KMS-11 (cell line): ENCODE data around the gene TMIE.
"Not testable (repeated sequence)": the region's sequence is repeated elsewhere in the genome, so short reads cannot be mapped to it uniquely, and the experiment has no call there.

ENCODE experiments used
- H2AFZ ChIP-seq: fragments of 200-600 bp; sonication (generic); 2 replicates; pipeline ENCODE4 v1.6.1; 2016; ENCODE audit warnings: antibody characterized with exemption, mixed run types, low read depth
- H3K27ac ChIP-seq: fragments of 200-600 bp; sonication (generic); 2 replicates; pipeline ENCODE4 v1.6.1; 2016; ENCODE audit warnings: mild to moderate bottlenecking, mixed run types
- H3K27me3 ChIP-seq: fragments of 200-600 bp; sonication (generic); 2 replicates; pipeline ENCODE4 v1.6.1; 2017; ENCODE audit warnings: mild to moderate bottlenecking, low read depth, mixed run types, moderate library complexity; ENCODE audit not compliant: insufficient read depth
- H3K36me3 ChIP-seq: fragments of 200-600 bp; sonication (generic); 2 replicates; pipeline ENCODE4 v1.6.1; 2017; ENCODE audit warnings: mild to moderate bottlenecking, mixed run types; ENCODE audit not compliant: insufficient read depth
- H3K4me1 ChIP-seq: fragments of 200-600 bp; sonication (generic); 2 replicates; pipeline ENCODE4 v1.6.1; 2016; ENCODE audit warnings: mild to moderate bottlenecking, low read depth, mixed run types; ENCODE audit not compliant: poor library complexity, severe bottlenecking
- H3K4me2 ChIP-seq: fragments of 200-600 bp; sonication (generic); 2 replicates; pipeline ENCODE4 v1.7.0; 2016; ENCODE audit warnings: mild to moderate bottlenecking, mixed run types
- H3K4me3 ChIP-seq: fragments of 200-600 bp; sonication (generic); IDR thresholded peaks from 2 replicates; pipeline ENCODE4 v1.6.1; 2017; ENCODE audit warnings: low read depth, low read length, mixed read lengths; ENCODE audit not compliant: insufficient read depth
- H3K79me2 ChIP-seq: fragments of 200-600 bp; sonication (generic); 2 replicates; pipeline ENCODE4 v1.6.1; 2016; ENCODE audit warnings: low read depth, mixed run types; ENCODE audit not compliant: insufficient read depth
- H3K9ac ChIP-seq: fragments of 200-600 bp; sonication (generic); 2 replicates; pipeline ENCODE4 v1.6.1; 2016; ENCODE audit warnings: mild to moderate bottlenecking, mixed run types
- H4K20me1 ChIP-seq: fragments of 200-600 bp; sonication (generic); 2 replicates; pipeline ENCODE4 v1.6.1; 2016; ENCODE audit warnings: mild to moderate bottlenecking, mixed run types; ENCODE audit not compliant: insufficient read depth
- TF ChIP-seq, protein P1 (sequence below): fragments of 200-600 bp; sonication (generic); conservative IDR thresholded peaks from 2 replicates; pipeline ENCODE4 v1.6.1; 2017; ENCODE audit warnings: low read depth, mild to moderate bottlenecking, antibody characterized with exemption, low read length, moderate library complexity, mixed read lengths

TMIE gene

DNA sequence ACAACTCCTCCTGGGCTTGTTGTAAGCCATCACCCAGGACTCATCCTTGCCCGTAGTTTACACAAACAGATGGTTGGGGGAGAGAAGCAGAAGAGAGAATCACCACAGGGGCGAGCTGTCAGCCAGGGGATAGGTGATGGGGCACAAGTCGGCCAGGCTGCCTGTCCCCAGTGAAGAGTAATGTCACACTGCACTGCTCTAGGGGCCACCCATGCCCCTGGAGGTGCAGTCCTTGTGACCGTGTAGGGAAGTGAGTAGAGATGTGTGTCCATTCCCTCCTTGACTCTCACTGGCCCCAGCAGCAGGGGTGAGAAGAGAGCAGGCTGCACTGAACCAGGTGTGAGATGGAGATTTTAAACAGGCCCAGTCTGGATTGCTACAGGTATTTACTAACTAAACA, 33.6 kb downstream of the TMIE start:
- no peaks in the 10 kb centered on the region for H3K4me1 ChIP-seq
- no peak overlapping the region for H3K27ac ChIP-seq
- no peak overlapping the region for H3K4me2 ChIP-seq
- TF ChIP-seq, protein P1, sequence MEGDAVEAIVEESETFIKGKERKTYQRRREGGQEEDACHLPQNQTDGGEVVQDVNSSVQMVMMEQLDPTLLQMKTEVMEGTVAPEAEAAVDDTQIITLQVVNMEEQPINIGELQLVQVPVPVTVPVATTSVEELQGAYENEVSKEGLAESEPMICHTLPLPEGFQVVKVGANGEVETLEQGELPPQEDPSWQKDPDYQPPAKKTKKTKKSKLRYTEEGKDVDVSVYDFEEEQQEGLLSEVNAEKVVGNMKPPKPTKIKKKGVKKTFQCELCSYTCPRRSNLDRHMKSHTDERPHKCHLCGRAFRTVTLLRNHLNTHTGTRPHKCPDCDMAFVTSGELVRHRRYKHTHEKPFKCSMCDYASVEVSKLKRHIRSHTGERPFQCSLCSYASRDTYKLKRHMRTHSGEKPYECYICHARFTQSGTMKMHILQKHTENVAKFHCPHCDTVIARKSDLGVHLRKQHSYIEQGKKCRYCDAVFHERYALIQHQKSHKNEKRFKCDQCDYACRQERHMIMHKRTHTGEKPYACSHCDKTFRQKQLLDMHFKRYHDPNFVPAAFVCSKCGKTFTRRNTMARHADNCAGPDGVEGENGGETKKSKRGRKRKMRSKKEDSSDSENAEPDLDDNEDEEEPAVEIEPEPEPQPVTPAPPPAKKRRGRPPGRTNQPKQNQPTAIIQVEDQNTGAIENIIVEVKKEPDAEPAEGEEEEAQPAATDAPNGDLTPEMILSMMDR = no peak
- no peaks in the 10 kb centered on the region for H3K27me3 ChIP-seq
- no peak overlapping the region for H2AFZ ChIP-seq
- no peak overlapping the region for H3K4me3 ChIP-seq
- no peaks in the 10 kb centered on the region for H3K79me2 ChIP-seq
- H3K9ac ChIP-seq = no peak overlapping the region
- no peaks in the 10 kb centered on the region for H4K20me1 ChIP-seq
- no peaks in the 10 kb centered on the region for H3K36me3 ChIP-seq

DNA sequence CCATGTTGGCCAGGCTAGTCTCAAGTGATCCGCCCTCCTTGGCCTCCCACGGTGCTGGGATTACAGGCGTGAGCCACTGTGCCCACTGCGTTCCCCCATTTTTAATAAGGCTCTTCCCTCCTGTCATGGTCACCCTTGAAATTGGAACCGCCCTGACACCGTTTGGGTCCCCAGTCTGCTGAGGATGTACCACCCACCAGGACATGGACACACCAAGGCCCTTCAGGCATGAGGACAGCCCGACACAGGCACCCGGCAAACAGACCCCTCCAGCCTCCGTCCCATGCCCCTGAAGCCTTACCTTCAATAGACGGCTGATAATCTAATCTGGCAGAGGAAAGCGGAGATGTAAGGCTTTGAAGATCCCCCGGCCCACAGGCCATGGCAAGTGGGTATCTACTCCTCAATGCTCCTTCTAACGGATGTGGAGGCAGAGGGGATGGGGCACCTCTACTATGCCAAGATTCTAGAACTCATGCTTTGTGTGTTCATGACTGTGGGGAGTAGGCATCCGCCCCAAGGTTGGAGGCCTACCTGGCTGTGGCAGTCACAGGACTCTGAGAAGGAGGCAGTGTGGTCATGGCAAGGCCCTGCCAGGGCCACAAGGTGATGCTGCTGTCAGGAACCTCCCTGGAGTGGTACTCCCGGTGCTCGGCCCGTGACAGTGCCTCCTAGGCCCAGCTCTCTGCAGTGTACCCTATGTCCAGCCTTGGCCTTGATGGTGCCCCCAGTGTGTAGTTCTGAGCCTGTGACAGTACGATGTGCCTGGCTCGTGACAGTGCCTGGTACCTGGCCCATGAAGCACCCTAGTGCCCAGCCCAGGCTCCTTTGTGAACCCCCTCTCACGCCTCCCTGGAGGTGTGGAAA, 35.0 kb downstream of the TMIE start:
- Histone ChIP-seq H3K27ac (no peak overlapping the region), H3K27me3 (no peaks in the 10 kb centered on the region), H3K9ac (no peak overlapping the region), H3K36me3 (no peaks in the 10 kb centered on the region), H2AFZ (no peak overlapping the region), H3K4me2 (no peak overlapping the region), H3K4me1 (no peaks in the 10 kb centered on the region), H3K79me2 (no peaks in the 10 kb centered on the region), H3K4me3 (no peak overlapping the region), H4K20me1 (no peaks in the 10 kb centered on the region)
- TF ChIP-seq, protein P1 = no peak

DNA sequence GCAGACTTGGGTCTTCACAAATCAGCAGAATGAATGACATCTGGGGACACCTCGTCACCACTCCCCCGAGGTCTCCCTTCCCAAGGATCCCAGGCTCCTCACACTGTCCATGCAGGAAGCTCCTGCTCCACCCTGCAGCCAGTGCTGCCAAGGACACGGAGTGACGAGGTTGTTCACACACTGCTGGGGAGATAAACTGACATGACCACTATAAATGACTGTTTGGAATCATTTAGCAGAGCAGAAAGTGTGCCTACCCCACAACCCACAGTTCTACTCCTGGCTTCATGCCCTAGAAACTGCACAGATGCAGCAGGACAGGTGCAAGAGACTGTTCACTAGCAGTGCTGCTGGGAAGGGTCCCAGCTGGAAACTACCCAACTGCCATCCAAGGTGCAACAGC, 36.1 kb downstream of the TMIE start:
- no peak overlapping the region for H3K9ac ChIP-seq
- H3K27me3 ChIP-seq = no peaks in the 10 kb centered on the region
- TF ChIP-seq, protein P1 = no peak
- H3K4me3 ChIP-seq = no peak overlapping the region
- H3K4me2 ChIP-seq = no peak overlapping the region
- H4K20me1 ChIP-seq = no peaks in the 10 kb centered on the region
- no peaks in the 10 kb centered on the region for H3K36me3 ChIP-seq
- H3K79me2 ChIP-seq = no peaks in the 10 kb centered on the region
- no peak overlapping the region for H2AFZ ChIP-seq
- H3K27ac ChIP-seq = no peak overlapping the region
- no peaks in the 10 kb centered on the region for H3K4me1 ChIP-seq

DNA sequence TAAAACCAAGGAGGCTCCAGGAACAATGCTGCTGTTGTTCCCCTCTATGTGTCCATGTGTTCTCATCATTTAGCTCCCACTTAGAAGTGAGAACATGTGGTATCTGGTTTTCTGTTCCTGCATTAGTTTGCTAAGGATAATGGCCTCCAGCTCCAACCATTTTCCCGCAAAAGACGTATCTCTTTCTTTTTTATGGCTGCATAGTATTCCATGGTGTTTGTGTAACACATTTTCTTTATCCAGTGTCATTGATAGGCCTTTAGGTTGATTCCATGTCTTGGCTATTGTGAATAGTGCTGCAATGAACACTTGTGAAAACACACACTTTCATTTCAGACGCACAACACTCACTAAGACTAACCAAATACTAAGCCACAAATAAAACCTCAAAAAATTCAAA, 38.4 kb downstream of the TMIE start:
- not testable (repeated sequence) for H3K4me2 ChIP-seq, H3K27me3 ChIP-seq, H3K27ac ChIP-seq, H3K4me1 ChIP-seq, H3K36me3 ChIP-seq, H3K79me2 ChIP-seq, H3K9ac ChIP-seq, H4K20me1 ChIP-seq, H3K4me3 ChIP-seq, H2AFZ ChIP-seq

DNA sequence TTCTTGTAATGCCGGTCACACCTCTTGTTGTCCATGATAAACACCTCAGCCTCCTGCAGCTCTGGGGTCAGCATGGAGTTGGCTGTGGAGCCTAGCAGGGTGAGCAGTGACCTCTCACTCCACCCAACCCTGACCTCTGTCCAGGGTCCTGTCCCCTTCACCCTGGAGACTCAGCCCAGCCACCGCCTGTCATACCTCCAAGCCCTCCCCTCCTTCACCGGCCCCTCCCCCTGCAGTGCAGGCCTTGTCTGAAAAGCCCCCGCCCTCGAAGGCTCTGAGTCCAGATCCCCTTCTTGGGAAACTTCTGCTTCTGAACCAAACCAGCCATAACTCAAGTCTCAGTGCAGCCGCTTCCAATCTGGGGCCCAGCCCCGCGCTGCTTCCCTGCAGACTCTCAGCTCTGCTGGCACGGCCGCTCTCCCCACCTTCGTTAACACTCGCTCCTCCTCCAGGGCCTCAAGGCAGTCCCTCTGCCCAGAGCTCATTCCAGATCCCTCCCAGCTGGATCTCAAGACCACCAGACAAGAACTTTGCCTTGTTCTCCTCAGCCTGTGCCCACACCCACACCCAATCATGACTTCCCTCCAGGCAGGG, 41.9 kb downstream of the TMIE start:
- Histone ChIP-seq H3K27me3 (no peaks in the 10 kb centered on the region), H3K4me1 (no peaks in the 10 kb centered on the region), H3K9ac (no peak overlapping the region), H3K4me2 (no peak overlapping the region), H3K4me3 (no peak overlapping the region), H3K79me2 (no peaks in the 10 kb centered on the region), H4K20me1 (no peaks in the 10 kb centered on the region), H3K36me3 (no peaks in the 10 kb centered on the region), H2AFZ (no peak overlapping the region), H3K27ac (no peak overlapping the region)
- TF ChIP-seq, protein P1 = no peak
